AG04450 (cell line): Measurements from ENCODE around the gene STRN. TPM values are rescaled to one million over a fixed set of nuclear protein-coding genes. Genes with fewer than 3 reads are reported as not detected.

Experiments used
- CTCF ChIA-PET: fragments of 300-600, 350-600 bp; formaldehyde crosslinking; extraction: SDS; loops from one replicate; lab custom pipeline; 2022; ENCODE audit warnings: antibody characterized with exemption, inconsistent platforms; lab: Charles Lee
- POLR2A ChIA-PET: fragments of 350-600 bp; formaldehyde crosslinking; extraction: SDS; loops from one replicate; lab custom pipeline; 2021; ENCODE audit warnings: antibody characterized with exemption, inconsistent platforms; lab: Yijun Ruan, JAX
- DNase-seq: peaks from one replicate; pipeline ENCODE4 v3.0.0-alpha.2; 2011; ENCODE audit warnings: low read depth, low spot score
- H3K27ac ChIP-seq: one replicate; pipeline ENCODE4 v1.5.1; 2012; ENCODE audit warnings: low read depth, low read length, control low read depth
- H3K27me3 ChIP-seq: one replicate; pipeline ENCODE4 v1.6.0; 2012; ENCODE audit warnings: low read length; ENCODE audit not compliant: control insufficient read depth, insufficient read depth
- H3K4me3 ChIP-seq: 2 replicates; pipeline ENCODE4 v1.5.1; 2011; ENCODE audit warnings: mild to moderate bottlenecking, low read depth, low read length, control low read depth
- H3K9me3 ChIP-seq: 2 replicates; pipeline ENCODE4 v1.5.1; 2012; ENCODE audit warnings: low read length; ENCODE audit not compliant: control insufficient read depth, insufficient read depth
- polyA plus RNA-seq: library from polyadenylated mRNA; depleted of rRNA; stranded (reverse); fragments of >200 nt; gene quantifications from 2 replicates; pipeline ENCODE4 v1.2.3, GENCODE V29; 2011
- TF ChIP-seq, protein P1 (sequence below): IDR thresholded peaks from 2 replicates; pipeline ENCODE4 v1.5.1; 2011; ENCODE audit warnings: low read depth, low read length, control low read depth, inconsistent platforms

The STRN gene
- polyA plus RNA-seq, 1 experiment, result 20.0 TPM

DNA sequence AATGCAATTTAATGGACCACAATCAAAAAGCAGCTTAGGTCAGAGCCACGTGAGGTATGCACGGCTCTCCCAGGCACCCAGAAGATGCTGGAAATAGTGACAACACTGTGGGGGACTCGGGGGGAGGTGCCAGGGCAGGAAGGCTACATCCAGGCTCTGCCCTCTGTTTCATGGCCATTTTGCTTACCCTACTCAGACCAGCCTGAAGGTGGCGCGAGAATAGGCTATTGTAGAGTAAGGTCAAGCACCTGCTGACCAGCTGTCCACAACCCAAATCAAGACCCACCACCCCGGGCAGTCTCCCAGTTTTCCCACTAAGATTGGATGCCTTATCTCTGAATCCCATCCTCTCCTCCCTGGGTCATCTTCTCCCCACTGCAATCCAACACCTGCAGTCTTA, 154.1 kb downstream of the STRN start:
- TF ChIP-seq, protein P1, sequence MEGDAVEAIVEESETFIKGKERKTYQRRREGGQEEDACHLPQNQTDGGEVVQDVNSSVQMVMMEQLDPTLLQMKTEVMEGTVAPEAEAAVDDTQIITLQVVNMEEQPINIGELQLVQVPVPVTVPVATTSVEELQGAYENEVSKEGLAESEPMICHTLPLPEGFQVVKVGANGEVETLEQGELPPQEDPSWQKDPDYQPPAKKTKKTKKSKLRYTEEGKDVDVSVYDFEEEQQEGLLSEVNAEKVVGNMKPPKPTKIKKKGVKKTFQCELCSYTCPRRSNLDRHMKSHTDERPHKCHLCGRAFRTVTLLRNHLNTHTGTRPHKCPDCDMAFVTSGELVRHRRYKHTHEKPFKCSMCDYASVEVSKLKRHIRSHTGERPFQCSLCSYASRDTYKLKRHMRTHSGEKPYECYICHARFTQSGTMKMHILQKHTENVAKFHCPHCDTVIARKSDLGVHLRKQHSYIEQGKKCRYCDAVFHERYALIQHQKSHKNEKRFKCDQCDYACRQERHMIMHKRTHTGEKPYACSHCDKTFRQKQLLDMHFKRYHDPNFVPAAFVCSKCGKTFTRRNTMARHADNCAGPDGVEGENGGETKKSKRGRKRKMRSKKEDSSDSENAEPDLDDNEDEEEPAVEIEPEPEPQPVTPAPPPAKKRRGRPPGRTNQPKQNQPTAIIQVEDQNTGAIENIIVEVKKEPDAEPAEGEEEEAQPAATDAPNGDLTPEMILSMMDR, result 0 out of 2 replicates have a peak, but pooled peaks have one; percentile 11
- H3K9me3 ChIP-seq, result no peaks in the 10 kb centered on the region; the same call in 1 of the 2 replicates
- DNase-seq, result no peak
- H3K27me3 ChIP-seq, result peaks cover 3% of the 10 kb centered on the region
- CTCF ChIA-PET, result interaction anchor here (0.6 to 1.0 kb wide), 3 partner anchors 17 to 43 kb away, joined by 3 read pairs; no protein-coding TSS in a partner anchor
- H3K4me3 ChIP-seq, result no peak overlapping the region
- POLR2A ChIA-PET, result no interaction called here
- no peak overlapping the region for H3K27ac ChIP-seq

DNA sequence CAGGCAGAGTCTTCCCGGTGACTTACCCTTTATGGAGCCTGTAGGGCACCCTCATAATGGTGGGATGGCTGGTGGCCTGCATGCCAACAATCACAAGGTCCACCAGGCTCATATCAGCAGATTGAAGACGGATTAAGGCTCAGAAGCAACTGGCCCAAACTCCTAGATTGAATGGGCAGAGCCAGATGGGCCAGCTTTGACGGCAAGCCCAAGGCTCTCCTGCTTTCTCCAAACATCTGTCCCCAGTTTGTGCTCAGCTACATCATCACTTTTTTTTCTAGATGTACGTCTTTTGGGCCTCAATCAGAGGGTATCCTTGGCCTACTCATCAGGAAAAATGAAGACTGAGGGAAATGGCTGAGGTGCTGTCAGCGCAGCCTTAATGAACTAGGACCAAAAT, 155.3 kb downstream of the STRN start:
- ChIA-PET CTCF (interaction anchor here (0.7 to 1.3 kb wide), 2 partner anchors 11 to 26 kb away, joined by 3 to 4 read pairs; no protein-coding TSS in a partner anchor), POLR2A (no interaction called here)
- Histone ChIP-seq H3K27me3 (no peaks in the 10 kb centered on the region), H3K9me3 (no peaks in the 10 kb centered on the region; the same call in 1 of the 2 replicates), H3K4me3 (no peak overlapping the region), H3K27ac (no peak overlapping the region)
- TF ChIP-seq, protein P1, result no peak
- no peak for DNase-seq

DNA sequence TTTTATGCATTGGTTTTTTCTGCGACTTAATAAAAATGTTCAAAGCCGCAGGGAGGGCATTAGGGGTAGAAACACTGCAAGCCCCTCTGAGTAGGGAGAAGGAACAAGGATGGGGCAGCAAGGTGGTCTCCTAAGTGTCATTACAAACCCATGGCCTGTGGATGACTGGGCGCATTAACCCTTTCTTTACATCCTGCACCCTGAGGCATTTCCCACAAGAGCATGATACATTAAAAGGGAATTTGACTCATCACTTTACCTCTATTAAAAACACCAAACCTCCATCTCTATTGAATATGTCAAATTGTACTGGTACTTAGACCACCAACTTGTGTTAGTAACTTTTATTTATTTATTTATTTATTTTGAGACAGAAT, 157.3 kb downstream of the STRN start:
- CTCF ChIA-PET, result no interaction called here
- no peak for DNase-seq
- Histone ChIP-seq H3K27ac (no peak overlapping the region), H3K9me3 (no peaks in the 10 kb centered on the region; the same call in 1 of the 2 replicates), H3K27me3 (no peaks in the 10 kb centered on the region), H3K4me3 (no peak overlapping the region)
- TF ChIP-seq, protein P1, result no peak
- POLR2A ChIA-PET, result no interaction called here

DNA sequence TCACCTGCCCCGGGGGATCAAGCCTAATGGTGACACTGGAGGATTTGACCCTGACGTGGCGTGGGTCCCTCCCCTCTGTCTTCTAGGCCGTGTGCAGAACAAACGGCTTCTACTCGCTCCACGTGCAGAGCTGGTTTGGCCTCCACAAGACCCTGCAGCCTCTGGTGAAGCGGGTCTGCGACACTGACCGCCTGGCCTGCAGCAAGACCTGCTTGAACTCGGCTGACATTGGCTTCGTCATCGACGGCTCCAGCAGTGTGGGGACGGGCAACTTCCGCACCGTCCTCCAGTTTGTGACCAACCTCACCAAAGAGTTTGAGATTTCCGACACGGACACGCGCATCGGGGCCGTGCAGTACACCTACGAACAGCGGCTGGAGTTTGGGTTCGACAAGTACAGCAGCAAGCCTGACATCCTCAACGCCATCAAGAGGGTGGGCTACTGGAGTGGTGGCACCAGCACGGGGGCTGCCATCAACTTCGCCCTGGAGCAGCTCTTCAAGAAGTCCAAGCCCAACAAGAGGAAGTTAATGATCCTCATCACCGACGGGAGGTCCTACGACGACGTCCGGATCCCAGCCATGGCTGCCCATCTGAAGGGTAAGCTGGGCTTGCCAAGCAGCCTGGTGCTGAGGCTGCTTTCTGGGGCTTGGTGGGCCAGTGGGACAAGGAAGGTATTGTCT, 157.8 kb downstream of the STRN start:
- ChIA-PET POLR2A (no interaction called here), CTCF (no interaction called here)
- Histone ChIP-seq H3K27ac (no peak overlapping the region), H3K27me3 (no peaks in the 10 kb centered on the region), H3K4me3 (no peak overlapping the region), H3K9me3 (no peaks in the 10 kb centered on the region; the same call in 1 of the 2 replicates)
- no peak for DNase-seq
- TF ChIP-seq, protein P1, result no peak

DNA sequence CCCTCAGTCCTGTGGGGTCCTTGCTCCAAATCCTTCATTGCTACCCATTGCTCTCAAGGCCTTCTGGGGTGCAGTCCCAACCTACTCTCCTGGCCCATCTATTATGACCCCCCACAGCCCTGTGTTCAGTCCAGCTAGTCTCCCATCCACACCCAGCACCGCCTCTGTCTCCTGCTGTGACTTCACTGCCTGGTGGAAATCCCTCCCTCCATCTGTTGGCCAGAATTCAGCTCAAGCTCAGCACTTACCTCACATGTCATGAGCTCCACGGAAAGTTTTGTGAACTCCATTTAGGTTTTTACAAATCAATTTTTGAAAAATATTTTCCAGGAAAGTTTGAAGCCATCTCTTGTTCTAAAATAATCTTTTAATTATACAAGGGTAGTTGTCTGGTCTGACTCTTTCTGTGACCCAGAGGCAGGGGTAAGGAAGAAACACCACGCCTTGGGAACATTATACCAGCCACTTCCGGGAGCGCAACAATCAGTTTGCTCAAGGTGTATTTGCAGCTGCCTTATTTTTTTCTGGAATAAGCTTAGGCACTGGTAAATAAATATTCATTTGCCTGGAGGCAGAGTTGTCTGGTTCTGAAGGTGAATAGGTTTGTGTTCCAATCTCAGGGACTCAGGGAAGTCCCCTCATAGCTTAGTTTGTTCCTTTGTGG, 159.0 kb downstream of the STRN start:
- no peak for DNase-seq
- Histone ChIP-seq H3K4me3 (no peak overlapping the region), H3K27ac (no peak overlapping the region), H3K27me3 (peaks cover 2% of the 10 kb centered on the region), H3K9me3 (peaks cover 3% of the 10 kb centered on the region)
- CTCF ChIA-PET, result interaction anchor here (0.5 to 1.6 kb wide), 2 partner anchors 22 to 170 kb away, joined by 3 to 7 read pairs; no protein-coding TSS in a partner anchor
- TF ChIP-seq, protein P1, result no peak
- POLR2A ChIA-PET, result no interaction called here
